NCI-H748 (cell line): ENCODE results near the gene CEP162.
"Not testable (repeated sequence)": the region's sequence is repeated elsewhere in the genome, so short reads cannot be mapped to it uniquely, and the experiment has no call there.

Source experiments
- DNase-seq: peaks from one replicate; lab custom pipeline; 2025; ENCODE audit not compliant: unreplicated experiment; lab: John Stamatoyannopoulos, UW

CEP162 gene, protein sequence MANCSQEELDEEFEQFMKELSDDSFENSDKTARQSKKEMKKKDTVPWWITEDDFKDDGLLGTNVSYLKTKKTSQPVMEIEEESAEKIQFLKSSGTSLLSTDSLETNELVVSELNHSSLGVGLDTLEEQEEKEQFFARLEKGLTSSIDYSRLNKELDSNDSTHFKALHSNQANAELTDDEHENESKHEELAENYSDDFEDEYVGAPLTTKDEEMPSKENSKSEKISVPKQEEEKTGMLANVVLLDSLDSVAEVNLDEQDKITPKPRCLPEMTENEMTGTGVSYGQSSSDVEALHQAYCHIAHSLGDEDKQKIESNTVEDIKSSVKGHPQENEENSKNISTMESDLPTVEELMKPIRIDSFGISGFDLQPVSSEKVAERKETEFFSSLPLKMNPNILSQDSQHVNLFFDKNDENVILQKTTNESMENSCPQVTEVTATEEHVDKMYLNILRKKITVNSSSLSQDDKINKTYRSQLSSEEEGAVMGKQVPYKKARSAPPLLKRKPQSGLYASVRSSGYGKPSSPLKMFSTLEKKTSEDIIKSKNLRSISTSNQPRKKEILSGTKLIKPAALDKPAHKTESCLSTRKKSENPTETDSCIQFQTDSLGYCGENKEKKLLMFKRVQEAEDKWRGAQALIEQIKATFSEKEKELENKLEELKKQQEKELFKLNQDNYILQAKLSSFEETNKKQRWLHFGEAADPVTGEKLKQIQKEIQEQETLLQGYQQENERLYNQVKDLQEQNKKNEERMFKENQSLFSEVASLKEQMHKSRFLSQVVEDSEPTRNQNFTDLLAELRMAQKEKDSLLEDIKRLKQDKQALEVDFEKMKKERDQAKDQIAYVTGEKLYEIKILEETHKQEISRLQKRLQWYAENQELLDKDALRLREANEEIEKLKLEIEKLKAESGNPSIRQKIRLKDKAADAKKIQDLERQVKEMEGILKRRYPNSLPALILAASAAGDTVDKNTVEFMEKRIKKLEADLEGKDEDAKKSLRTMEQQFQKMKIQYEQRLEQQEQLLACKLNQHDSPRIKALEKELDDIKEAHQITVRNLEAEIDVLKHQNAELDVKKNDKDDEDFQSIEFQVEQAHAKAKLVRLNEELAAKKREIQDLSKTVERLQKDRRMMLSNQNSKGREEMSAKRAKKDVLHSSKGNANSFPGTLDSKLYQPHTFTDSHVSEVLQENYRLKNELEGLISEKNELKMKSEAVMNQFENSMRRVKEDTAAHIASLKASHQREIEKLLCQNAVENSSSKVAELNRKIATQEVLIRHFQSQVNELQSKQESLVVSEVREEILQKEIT (N-terminal part only)

GRCh38 chr6:84227434-84228197, at the start of gene CEP162:
TSS of gene CEP162 (minus strand) at chr6:84227643. CDS start at chr6:84226393, 1,250 bp downstream.
- DNase-seq = peak; percentile 94

DNA sequence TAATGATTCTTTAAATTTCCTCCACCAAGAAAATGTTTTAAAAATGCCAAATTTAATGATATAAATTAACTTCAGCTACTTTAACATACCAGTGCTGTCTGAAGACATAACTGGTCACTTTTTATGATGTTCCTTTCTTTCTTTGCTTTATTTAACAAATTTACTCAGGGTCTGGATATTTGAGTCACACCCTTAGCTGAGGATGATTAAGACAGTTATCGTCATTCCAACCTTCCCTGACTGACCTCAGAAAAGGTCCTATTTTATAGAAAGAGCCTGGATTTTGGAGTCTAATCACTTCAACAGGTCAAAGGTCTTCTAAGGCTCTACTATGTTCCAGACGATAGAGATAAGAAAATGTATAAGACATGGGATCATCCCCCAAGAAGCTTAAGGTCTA, 47.4 kb upstream of the CEP162 start:
- DNase-seq = no peak

DNA sequence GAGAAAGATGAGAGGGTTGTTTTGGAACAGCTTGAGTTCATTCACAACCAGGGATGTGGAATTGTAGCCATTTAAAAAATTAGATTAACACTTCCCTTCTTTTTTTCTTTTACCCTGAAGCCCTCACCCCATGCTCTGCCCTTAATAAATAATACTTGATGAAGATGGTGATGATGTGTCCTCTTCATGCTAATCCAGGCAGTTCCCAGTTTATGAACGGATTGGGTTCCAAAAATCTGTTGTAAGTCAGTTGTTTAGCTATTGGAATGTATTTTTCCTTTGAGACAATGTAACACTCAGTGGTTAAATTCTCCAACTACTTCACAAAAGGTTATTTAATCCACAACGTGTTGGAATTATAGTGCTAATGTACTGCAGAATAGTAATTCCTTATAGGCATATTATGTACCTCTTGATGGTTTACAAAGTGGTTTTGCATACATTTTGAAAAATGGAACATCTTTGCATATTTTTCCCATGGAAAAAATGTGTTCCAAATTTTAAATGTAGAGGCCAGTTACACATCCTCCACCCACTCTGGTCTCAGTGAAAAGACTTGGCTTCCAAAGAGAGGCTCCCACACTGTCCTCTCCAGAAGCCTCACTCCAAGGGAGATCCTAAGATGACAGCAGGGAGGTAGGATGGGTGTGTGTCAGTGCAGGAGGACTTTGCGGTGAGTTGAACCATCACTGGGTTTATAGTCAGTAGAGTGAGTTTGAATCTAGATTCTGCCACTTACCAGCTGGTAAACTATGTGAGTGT, 45.8 kb upstream of the CEP162 start:
- DNase-seq = no peak

DNA sequence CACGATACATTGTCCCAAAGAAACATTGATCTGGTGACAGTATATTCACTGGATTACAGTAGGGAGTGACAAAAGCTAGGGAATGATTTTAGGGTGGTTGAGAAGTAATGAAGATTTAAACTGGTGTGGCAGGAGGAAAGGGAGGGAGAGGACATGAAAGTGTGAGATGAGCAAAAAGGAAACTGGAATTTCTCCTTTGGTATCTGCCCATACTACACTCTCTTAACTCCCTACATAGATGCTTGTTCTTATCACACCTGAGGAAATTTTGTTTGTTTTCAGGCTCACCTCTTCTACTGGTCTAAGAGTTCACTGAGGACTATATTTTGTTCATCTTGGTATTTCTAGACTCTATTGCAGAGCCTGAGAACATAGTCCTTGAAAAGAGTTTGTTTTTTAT, 44.9 kb upstream of the CEP162 start:
- DNase-seq = no peak

- no peak for DNase-seq
Observed at GRCh38 chr6:84271061-84271716, 43.7 kb upstream of the CEP162 start.

- no peak for DNase-seq
Observed at GRCh38 chr6:84269947-84270733, 42.7 kb upstream of the CEP162 start.

DNA sequence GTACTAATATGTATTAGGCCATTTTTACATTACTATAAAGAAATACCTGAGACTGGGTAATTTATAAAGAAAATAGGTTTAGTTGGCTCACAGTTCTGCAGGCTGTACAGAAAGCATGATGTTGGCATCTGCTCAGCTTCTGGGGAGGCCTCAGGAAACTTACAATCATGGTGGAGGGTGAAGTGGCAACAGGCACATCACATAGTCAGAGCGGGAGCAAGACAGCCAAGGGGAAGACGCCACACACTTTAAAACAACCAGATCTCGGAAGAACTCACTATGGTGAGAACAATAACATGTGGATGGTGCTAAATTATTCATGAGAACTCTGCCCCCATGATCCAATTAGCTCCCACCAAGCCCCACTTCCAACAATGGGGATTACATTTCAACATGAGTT, 41.3 kb upstream of the CEP162 start:
- no peak for DNase-seq

DNA sequence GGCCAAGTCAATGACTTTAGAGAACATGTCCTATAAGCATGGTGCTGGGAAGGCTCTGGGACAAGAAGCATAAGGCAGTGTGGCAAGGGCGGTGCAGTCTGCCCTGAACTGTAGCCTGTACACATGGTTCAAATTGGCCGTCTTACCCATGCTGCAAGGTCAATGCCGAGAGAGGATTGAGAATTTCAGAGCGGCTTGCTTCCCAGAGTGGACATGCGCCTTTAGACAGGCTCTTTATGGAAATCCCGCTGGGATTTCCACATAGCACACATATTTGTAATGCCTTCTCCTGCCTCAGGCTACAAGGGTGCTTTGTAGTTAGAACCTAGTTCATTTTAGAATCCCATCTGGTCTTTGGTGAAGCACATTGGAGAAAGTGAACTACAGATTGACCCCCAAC, 36.1 kb upstream of the CEP162 start:
- no peak for DNase-seq

DNA sequence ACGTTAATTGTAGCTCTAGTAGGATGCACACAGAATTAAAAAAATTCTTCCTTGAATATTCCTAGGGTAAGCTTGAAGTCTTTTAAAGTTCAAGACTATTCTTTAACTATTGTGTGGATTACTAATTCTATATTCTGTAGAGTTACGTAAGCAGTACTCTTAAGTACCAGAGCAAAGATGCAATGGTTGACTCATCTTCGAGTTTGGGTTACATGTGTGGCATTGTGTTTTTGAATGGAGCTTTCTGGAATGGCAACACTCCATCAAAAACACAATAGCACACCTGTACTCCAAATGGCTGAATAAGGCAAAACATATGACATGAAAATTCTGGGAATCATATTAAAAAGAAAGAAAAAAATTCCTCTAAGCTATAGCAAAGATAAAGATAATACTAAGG, 33.5 kb upstream of the CEP162 start:
- DNase-seq = no peak

DNA sequence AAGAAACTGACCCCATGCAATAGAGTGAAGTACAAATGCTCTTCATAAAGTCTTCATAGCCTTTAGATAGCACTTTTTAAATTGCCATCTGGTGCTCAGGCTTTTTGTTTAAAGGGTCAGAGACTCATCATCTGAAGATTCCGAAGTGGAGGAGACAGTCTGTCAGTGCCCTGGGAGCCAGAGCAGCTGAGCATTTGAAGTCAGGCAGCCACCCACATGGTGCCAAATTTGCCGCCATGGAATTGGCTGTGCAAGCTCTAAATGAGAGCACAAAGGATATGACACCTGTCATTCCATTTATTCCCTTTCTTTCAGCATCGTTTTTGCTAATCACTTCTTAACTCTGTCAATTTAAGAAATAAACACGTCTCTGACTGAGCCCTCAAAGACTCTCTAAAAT, 32.8 kb upstream of the CEP162 start:
- no peak for DNase-seq

DNA sequence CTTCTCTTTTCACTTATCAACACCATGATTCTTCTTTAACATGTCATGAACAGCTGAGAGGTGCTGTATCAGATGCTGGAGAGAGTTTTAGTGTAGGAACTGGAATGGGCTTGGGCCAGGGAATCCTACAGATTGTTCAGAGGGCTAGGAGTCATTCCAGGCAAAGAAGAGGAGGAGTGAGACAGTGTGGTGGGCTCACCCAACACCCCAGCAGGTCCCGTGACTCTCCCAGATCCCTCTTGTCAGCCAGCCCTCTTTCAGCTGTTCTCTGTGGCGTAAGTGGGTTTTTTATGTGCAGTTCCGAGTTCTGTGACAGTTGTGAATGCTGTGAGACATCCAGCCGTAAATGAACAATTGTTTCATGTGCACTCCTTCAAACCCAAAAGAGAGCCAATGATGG, 31.4 kb upstream of the CEP162 start:
- DNase-seq = no peak

DNA sequence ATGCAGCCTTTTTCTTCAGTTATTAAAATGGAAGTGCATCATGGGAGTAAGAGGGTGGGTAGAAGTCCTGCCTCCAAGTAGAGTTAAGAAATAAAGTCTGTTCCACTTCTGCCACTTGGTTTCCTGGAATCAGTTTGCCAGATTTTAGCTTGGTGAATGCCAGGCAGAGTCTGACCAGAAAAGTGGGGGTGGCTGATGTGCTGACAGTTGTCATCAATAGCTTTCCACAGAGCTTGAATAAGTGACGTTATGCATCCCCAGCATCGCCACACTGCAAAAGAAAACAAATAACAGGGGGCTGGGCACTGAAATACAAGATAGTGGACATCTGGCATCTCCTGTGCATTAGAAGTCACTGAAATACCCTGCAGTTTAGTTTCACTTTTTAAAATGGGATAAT, 30.8 kb upstream of the CEP162 start:
- DNase-seq = no peak

DNA sequence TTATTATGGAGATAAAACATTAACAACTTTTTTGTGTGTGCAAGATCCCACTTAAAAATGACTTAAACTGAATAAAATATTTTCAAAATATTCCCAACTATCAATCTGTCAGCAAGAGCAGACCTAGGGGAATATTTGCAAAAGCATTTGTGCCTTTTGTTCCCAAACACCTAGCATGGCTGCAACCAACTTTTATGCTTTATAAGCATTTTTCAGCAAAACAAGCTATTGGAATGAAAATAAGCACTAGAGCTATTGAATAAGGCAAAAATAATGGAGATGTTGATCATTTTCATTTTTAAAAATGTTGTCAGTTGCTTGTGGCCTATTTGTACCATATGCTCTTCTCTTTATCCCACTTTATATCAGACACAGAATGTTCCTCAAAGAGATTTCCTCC, 28.2 kb upstream of the CEP162 start:
- DNase-seq = no peak

DNA sequence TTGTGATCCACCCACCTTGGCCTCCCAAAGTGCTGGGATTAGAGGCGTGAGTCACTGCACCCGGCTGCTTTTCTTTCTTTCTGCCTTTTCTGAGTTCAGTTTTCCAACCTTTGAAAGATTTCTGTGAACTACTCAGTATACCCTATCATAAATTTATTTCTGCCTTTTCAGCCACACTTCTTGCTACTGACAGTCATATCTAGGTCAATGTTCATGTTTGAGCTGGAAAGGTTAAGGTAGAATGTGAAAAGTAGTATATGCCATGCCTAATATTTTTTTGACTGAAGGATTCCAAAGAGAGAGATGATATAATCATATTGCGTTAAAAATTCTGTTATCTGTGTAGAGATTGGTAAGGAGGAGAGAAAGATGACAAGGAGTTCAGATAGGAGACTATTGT, 25.9 kb upstream of the CEP162 start:
- DNase-seq = no peak

DNA sequence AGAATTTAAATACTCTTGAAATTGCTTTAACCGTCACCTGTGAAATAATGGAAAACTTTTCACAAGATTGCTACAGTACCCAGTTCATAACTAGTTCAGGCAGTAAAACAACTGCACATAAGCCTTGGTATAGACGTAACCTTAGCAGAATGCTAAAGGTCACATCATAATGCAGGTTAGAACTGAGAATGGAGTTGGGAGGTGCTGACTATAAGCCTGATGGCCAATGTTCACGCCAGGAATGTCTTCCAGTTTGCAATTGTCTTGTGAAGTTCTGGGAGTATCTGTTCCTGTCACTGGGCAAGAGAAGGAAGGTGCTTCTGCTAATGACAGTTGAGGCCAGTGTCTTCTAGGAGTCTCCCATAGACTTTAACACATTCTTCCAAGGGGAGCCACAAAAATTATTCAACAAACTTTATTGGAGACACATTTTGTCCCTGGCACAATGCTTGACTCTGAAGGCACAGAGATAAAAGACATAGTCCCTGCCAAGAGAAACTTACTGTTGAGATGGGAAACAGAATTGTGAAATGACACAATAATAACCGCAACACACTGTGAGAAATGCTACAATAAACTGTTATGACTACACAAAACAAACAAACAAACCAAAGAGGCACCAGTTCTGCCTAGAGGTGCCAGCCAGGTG, 24.6 kb upstream of the CEP162 start:
- DNase-seq = no peak

- DNase-seq = peak; percentile 10
Observed at GRCh38 chr6:84249724-84250123, 22.3 kb upstream of the CEP162 start.

GRCh38 chr6:84244416-84245081, 17.1 kb upstream of the CEP162 start:
- DNase-seq = not testable (repeated sequence)
